ENCODE results near the gene LAMB4.

- TF ChIP-seq POLR2A (IDR thresholded peaks at IDR 0.05) = no peak
- TF ChIP-seq CTCF (IDR thresholded peaks at IDR 0.05 in 4 of 5, conservative IDR thresholded peaks at IDR 0.05 in 1 of 5) = no peak
These were observed 72.1 kb downstream of the LAMB4 start for GRCh38 chr7:108057951-108058481.
